GM12892 (cell line): ENCODE data around the gene MYO7A.

Experiments used
- POLR2A ChIP-seq: IDR thresholded peaks from 2 replicates; pipeline ENCODE4 v1.6.1; 2011; ENCODE audit warnings: low read depth, low read length, control low read depth
- POLR2AphosphoS5 ChIP-seq: IDR thresholded peaks from 2 replicates; pipeline ENCODE4 v1.6.1; 2011; ENCODE audit warnings: low read depth, low read length, control low read depth
- TAF1 ChIP-seq: IDR thresholded peaks from 2 replicates; pipeline ENCODE4 v1.6.1; 2011; ENCODE audit warnings: low read depth, mild to moderate bottlenecking, control low read depth, low read length, borderline replicate concordance

- TF ChIP-seq POLR2AphosphoS5 (no peak), TAF1 (no peak), POLR2A (no peak)
Observed at GRCh38 chr11:77156396-77157195, 28.6 kb downstream of the MYO7A start.
